HG02981 (cell line): ENCODE results near the gene SCIN.
"Not testable (repeated sequence)": the region's sequence is repeated elsewhere in the genome, so short reads cannot be mapped to it uniquely, and the experiment has no call there.

Source experiments
- ATAC-seq: cut with Tn5 transposase; IDR thresholded peaks from one replicate; pipeline ENCODE4 v1.9.1; 2021; ENCODE audit warnings: mild to moderate bottlenecking, moderate library complexity; ENCODE audit not compliant: unreplicated experiment

SCIN gene

GRCh38 chr7:12645212-12645611 lies 74.7 kb downstream of the SCIN start:
- not testable (repeated sequence) for ATAC-seq

GRCh38 chr7:12646139-12646538 lies 75.6 kb downstream of the SCIN start:
- no peak for ATAC-seq

- ATAC-seq, result no peak
These were observed 77.1 kb downstream of the SCIN start for GRCh38 chr7:12647364-12648219.

GRCh38 chr7:12648704-12649261 lies 78.3 kb downstream of the SCIN start:
- ATAC-seq, result no peak

- no peak for ATAC-seq
These were observed 78.8 kb downstream of the SCIN start for GRCh38 chr7:12649348-12649747.

- no peak for ATAC-seq
These were observed 79.6 kb downstream of the SCIN start for GRCh38 chr7:12650080-12650479.

- no peak for ATAC-seq
These were observed 82.6 kb downstream of the SCIN start for GRCh38 chr7:12653110-12653509.

- ATAC-seq, result no peak
These were observed 83.0 kb downstream of the SCIN start for GRCh38 chr7:12653518-12653917.

- ATAC-seq, result no peak
These were observed 84.6 kb downstream of the SCIN start for GRCh38 chr7:12655161-12655560.

- not testable (repeated sequence) for ATAC-seq
These were observed 89.9 kb downstream of the SCIN start for GRCh38 chr7:12660423-12660822.

GRCh38 chr7:12660986-12661385 lies 90.5 kb downstream of the SCIN start:
- ATAC-seq, result not testable (repeated sequence)

GRCh38 chr7:12661581-12661980 lies 91.1 kb downstream of the SCIN start:
- ATAC-seq, result no peak

GRCh38 chr7:12670000-12670729 lies 99.6 kb downstream of the SCIN start:
- no peak for ATAC-seq

GRCh38 chr7:12670743-12671520 lies 100.4 kb downstream of the SCIN start:
- no peak for ATAC-seq

GRCh38 chr7:12673436-12673835 lies 102.9 kb downstream of the SCIN start:
- ATAC-seq, result not testable (repeated sequence)

- ATAC-seq, result no peak
These were observed 103.5 kb downstream of the SCIN start for GRCh38 chr7:12674053-12674452.

GRCh38 chr7:12674861-12675260 lies 104.3 kb downstream of the SCIN start:
- ATAC-seq, result no peak

GRCh38 chr7:12683678-12684585 lies 113.4 kb downstream of the SCIN start:
- ATAC-seq, result no peak

- ATAC-seq, result no peak
These were observed 114.2 kb downstream of the SCIN start for GRCh38 chr7:12684733-12685132.

GRCh38 chr7:12685550-12685949 lies 115.0 kb downstream of the SCIN start:
- ATAC-seq, result no peak
